Measurements from ENCODE around the gene MGA.

- TF ChIP-seq CTCF (IDR thresholded peaks at IDR 0.05; ENCODE audit: insufficient read depth, low read length, poor library complexity, severe bottlenecking) (no peak), EZH2phosphoT487 (conservative IDR thresholded peaks at IDR 0.05; ENCODE audit: low read length) (no peak)
Measured at GRCh38 chr15:41790756-41791546, 130.7 kb downstream of the MGA start.

Measured in SU-DHL-6 (cell line).